ENCODE data around the gene HOXC12. TPM values are rescaled to one million over a fixed set of nuclear protein-coding genes. Genes with fewer than 3 reads are reported as not detected.

Gene HOXC12
- total and polyA plus RNA-seq, 2 of the 8 experiments (the other 6 are each of a cell fraction or from before 2014, with no cell fraction given) = not detected

DNA sequence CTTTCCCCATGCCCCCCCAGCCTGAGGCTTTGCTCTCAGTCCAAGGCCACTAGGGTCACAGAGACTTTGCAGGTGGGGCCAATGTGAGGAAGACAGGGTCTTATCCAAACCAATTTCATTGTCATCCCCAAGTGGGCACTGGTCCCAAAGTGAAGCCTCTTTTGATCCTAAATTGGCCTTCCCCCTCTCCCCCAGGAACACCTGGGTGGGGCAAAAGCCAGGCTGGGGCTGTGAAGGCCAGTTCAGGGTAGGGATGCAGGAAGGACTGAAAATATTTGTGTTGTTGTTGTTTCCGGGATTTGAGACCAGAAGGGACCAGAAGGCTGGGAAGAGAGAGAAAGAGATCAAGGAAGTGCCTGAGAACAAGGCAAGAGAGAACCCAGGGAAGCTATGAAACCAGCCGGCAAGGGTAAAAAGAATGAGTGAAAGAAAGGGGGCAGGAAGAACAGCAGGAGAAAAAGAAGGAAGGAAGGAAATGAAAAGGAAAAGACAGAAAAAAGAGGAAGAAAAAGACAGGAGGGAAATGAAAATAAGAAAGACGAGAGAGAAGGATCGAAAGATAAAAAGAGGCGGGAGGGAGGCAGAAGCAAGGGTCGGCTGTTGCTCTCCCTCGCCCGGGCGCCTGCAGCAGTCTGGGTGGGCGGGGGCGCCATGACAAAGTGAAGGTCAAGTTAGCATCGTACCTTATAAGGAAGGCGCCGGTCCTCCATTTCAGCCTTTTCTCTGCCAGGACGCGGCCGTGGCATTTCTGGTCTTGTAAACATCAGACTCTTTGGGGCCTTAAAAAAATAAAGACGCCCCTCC lies 10.8 kb downstream of the HOXC12 start (continued):
- TF ChIP-seq SIN3A (conservative IDR thresholded peaks at IDR 0.05 in 1 of 2, IDR thresholded peaks at IDR 0.05 in 1 of 2; ENCODE audit: low read depth in 1 of 2, low read length in 2 of 2) = no peak
- TF ChIP-seq POLR2A (IDR thresholded peaks at IDR 0.05; ENCODE audit: control extremely low read depth in 1 of 2, low read depth in 2 of 2, low read length in 2 of 2) = no peak
- TF ChIP-seq JUND (IDR thresholded peaks at IDR 0.05; ENCODE audit: low read length) = no peak
- TF ChIP-seq ASH2L (IDR thresholded peaks at IDR 0.05; ENCODE audit: low read length) = no peak
- no peak for TF ChIP-seq TAF7 (optimal IDR thresholded peaks at IDR 0.05; ENCODE audit: borderline replicate concordance, low read depth, low read length)
- no peak for TF ChIP-seq GABPA (IDR thresholded peaks at IDR 0.05; ENCODE audit: borderline replicate concordance, insufficient read depth, low read length)
- no peak for TF ChIP-seq EZH2 (IDR thresholded peaks at IDR 0.05; ENCODE audit: low read depth, low read length, severe bottlenecking)
- no peak for TF ChIP-seq MAX (IDR thresholded peaks at IDR 0.05)
- TF ChIP-seq BACH1 (IDR thresholded peaks at IDR 0.05; ENCODE audit: low read length) = no peak
- no peak for TF ChIP-seq PHF8 (conservative IDR thresholded peaks at IDR 0.05; ENCODE audit: low read depth, low read length)
- no peak for TF ChIP-seq CHD1 (IDR thresholded peaks at IDR 0.05; ENCODE audit: low read depth, low read length)
- TF ChIP-seq RBBP5 (IDR thresholded peaks at IDR 0.05; ENCODE audit: borderline replicate concordance, low read depth, low read length) = no peak
- TF ChIP-seq SIX5 (IDR thresholded peaks at IDR 0.05; ENCODE audit: low read depth, low read length) = no peak
- TF ChIP-seq RNF2 (IDR thresholded peaks at IDR 0.05; ENCODE audit: borderline replicate concordance, low read depth, low read length, missing control alignments, poor library complexity, severe bottlenecking) = peak; percentile 94
- no peak for TF ChIP-seq KDM5A (IDR thresholded peaks at IDR 0.05; ENCODE audit: low read length)
- TF ChIP-seq TBP (IDR thresholded peaks at IDR 0.05; ENCODE audit: low read depth, low read length) = no peak
- 0 out of 2 replicates have a peak, but pooled peaks have one; percentile 26 for TF ChIP-seq CREB1 (IDR thresholded peaks at IDR 0.05)
- TF ChIP-seq, protein P1, sequence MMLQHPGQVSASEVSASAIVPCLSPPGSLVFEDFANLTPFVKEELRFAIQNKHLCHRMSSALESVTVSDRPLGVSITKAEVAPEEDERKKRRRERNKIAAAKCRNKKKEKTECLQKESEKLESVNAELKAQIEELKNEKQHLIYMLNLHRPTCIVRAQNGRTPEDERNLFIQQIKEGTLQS (IDR thresholded peaks at IDR 0.05; ENCODE audit: insufficient read depth, low read depth, low read length) = no peak
- no peak for TF ChIP-seq RFX5 (IDR thresholded peaks at IDR 0.05; ENCODE audit: borderline replicate concordance, low read depth, low read length)
- TF ChIP-seq EGR1 (IDR thresholded peaks at IDR 0.05; ENCODE audit: borderline replicate concordance, low read depth, low read length) = no peak
- no peak for TF ChIP-seq KDM4A (IDR thresholded peaks at IDR 0.05; ENCODE audit: low read depth, low read length, severe bottlenecking)
- no peak for TF ChIP-seq ZNF274 (IDR thresholded peaks at IDR 0.05; ENCODE audit: borderline replicate concordance, extremely low read depth, low read length)
- TF ChIP-seq USF2 (IDR thresholded peaks at IDR 0.05; ENCODE audit: low read length) = no peak

Data from H1 (cell line).